GM18498 (cell line): ENCODE data around the gene C12orf54.
"Not testable (repeated sequence)": the region's sequence is repeated elsewhere in the genome, so short reads cannot be mapped to it uniquely, and the experiment has no call there.

Source experiments
- ATAC-seq: cut with Tn5 transposase; IDR thresholded peaks from one replicate; pipeline ENCODE4 v1.9.1; 2021; ENCODE audit warnings: mild to moderate bottlenecking, moderate library complexity; ENCODE audit not compliant: unreplicated experiment

Gene C12orf54

DNA sequence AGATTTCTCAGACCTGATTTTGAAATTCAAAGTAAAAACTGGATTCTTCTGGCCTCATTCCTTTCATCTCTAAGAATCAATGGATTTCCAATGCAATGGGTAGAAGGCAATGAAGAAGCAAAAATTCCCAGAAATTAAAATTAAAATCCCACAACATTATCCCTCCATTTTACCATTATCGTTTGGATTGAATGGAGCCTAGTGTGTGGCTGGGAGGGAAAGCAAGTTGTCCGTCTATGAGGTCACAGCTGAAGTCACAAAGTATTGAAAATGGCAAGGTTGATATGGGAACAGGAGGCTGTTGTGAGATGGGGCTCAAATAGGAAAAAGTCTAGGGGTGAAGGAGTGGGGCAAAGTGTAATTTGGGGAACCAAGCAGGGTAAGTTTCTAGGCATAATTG, at the start of gene C12orf54:
Gene C12orf54, plus strand, starts transcription at position 301 of the 400 bp plus-strand sequence. CDS start 799 bp downstream, outside the sequence.
- no peak for ATAC-seq

DNA sequence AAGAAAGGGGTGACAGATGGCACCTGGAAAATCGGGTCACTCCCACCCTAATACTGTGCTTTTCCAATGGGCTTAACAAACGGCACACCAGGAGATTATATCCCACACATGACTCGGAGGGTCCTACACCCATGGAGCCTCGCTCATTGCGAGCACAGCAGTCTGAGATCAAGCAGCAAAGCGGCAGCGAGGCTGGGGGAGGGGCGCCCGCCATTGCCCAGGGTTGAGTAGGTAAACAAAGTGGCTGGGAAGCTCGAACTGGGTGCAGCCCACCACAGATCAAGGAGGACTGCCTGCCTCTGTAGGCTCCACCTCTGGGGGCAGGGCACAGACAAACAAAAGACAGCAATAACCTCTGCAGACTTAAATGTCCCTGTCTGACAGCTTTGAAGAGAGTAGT, 48.3 kb upstream of the C12orf54 start:
- ATAC-seq = not testable (repeated sequence)

DNA sequence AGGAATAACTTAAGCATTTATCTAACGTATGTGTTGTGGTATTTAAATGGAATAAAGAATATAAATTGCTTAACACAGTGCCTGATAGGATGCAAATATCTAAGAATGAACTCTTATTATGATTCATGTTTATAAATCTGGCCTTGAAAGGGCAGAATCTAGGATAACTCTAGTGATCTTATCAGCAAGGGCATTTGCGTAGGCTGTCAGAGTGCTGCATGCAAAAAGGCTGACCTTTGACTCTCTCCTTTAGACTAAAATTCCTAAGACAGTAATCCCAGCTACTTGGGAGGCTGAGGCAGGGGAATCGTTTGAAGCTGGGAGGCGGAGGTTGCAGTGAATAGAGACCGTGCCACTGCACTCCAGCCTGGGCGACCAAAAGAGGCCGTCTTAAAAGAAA, 41.2 kb upstream of the C12orf54 start:
- ATAC-seq = no peak

- ATAC-seq = no peak
Observed at GRCh38 chr12:48442179-48442847, 40.0 kb upstream of the C12orf54 start.

GRCh38 chr12:48445538-48445937, 36.8 kb upstream of the C12orf54 start:
- no peak for ATAC-seq

DNA sequence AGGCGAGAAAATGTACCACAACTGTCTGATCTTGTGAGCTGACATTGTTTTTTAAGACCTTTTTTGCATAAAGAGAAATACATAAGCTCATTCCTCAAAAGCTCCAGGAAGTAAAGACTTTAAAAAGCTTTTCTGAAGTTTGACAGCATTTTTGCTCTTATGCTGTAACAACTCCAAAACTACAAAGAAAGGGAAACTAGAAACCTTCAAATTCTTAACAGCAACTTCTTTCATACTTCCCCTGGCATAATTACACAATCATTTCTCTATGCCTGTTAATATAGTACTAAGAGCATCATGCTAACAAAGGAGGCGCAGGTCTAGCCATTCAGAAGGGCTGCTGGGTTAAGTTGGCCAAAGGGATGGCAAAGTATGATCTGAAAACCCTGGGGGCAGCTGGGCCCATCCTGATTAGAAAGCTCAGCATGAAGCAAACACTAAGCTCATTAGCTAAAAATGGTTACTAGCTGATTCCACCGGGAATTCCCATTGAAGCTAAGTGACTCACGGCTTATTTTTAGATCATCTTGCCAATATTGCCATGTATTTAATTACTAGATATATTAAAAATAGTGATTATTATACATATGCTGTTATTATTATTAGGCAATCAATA, 36.0 kb upstream of the C12orf54 start:
- ATAC-seq = no peak

GRCh38 chr12:48447755-48448154, 34.5 kb upstream of the C12orf54 start:
- ATAC-seq = no peak

DNA sequence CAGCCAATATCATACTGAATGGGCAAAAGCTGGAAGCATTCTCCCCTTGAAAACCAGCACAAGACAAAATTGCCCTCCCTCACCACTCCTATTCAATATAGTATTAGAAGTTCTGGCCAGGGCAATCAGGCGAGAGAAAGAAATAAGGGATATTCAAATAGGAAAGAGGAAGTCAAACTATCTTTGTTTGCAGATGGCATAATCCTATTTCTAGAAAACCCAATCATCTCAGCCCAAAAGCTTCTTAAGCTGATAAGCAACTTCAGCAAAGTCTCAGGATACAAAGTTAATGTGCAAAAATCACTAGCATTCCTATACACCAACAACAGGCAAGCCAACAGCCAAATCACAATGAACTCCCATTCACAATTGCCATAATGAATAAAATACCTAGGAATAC, 30.9 kb upstream of the C12orf54 start:
- ATAC-seq = no peak

DNA sequence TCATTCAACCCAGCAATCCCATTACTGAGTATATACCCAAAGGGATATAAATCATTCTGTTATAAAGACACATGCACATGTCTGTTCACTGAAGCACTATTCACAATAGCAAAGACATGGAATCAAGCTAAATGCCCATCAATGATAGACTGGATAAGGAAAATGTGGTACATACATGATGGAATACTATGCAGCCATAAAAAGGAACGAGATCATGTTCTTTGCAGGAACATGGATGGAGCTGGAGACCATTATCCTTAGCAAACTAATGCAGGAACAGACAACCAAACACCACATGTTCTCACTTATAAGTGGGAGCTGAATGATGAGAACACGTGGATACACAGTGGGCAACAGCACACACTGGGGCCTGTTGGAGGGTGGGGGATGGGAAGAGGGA, 29.3 kb upstream of the C12orf54 start:
- not testable (repeated sequence) for ATAC-seq

GRCh38 chr12:48454667-48455066, 27.6 kb upstream of the C12orf54 start:
- no peak for ATAC-seq

DNA sequence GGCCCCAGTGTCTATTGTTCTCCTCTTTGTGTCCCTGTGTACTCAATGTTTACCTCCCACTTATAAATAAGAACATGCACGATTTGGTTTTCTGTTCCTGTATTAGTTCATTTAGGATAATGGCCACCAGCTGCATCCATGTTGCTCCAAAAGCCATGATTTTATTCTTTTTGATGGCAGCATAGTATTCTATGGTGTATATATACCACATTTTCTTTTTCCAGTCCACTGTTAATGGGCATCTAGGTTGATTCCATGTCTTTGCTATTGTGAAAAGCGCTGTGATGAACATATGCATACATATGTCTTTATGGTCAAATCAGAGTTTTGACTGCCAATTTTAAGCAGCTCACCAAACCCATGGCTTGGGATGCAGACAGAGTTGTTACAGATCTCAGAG, 27.2 kb upstream of the C12orf54 start:
- ATAC-seq = no peak

GRCh38 chr12:48459259-48459658, 23.0 kb upstream of the C12orf54 start:
- ATAC-seq = no peak

DNA sequence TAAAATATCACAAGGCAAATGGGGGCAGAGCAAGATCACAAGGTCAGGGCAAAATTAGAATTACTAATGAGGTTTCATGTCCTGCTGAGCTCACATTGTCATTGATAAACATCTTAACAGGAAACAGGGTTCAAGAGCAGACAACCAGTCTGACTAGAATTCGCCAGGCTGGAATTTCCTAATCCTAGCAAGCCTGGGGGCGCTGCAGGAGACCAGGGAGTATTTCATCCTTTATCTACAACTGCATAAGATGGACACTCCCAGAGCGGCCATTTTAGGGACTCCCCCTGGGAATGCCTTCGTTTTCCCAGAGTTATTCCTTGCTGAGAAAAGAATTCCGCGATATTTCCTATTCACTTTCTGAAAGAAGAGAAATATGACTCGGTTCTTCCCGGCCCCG, 13.3 kb upstream of the C12orf54 start:
- ATAC-seq = not testable (repeated sequence)

DNA sequence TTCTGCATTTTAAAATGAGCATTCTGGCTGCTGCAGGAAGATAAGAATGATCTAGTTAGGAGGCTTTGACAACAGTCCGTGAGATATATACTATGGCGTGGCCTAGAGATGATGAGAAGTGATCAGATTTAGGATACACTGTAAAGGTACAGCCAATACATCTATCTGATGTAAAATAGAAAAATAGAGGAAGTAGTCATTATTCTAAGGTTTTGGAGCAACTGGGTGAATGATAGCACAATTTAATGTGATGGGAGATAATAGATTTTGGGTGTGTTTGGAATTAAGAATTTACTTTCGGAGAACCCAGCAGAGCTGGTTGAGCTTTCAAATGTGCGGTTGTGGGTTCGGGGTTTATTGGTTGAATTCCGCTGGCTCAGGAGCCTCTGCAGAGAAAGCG, 10.0 kb upstream of the C12orf54 start, which contains the start of gene ANP32D:
Gene ANP32D, plus strand, starts transcription at position 301 of the 400 bp plus-strand sequence. CDS start 106 bp downstream, outside the sequence.
- no peak for ATAC-seq

GRCh38 chr12:48473061-48473460, 9.2 kb upstream of the C12orf54 start:
- no peak for ATAC-seq

GRCh38 chr12:48474497-48474896, 7.8 kb upstream of the C12orf54 start:
- not testable (repeated sequence) for ATAC-seq

GRCh38 chr12:48482930-48483329, 632 bp downstream of the C12orf54 start:
- no peak for ATAC-seq

GRCh38 chr12:48486261-48486660, 4.0 kb downstream of the C12orf54 start:
- ATAC-seq = no peak

DNA sequence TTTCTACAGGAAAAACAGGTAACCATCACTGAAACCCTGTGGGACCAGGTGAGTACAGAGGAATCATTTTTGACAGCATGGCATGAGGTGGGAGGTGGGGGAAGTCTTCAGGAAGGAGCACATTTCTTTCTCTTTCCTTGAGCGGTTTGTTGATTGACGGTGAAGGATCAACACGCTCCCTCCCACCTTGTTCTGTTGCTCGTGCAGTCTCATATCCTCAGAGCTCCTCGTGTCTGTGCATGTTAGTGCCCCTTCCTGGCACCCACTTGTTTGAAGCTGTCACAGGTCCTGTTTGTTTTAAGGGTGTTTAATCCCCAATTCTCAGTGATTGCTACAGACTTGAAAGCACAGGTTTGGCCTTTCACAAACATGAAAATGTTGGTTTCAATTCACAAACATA, 4.4 kb downstream of the C12orf54 start:
- ATAC-seq = no peak

- ATAC-seq = peak; percentile 89
Observed at GRCh38 chr12:48489012-48489411, 6.7 kb downstream of the C12orf54 start.

GRCh38 chr12:48489456-48489855, 7.2 kb downstream of the C12orf54 start:
- not testable (repeated sequence) for ATAC-seq

DNA sequence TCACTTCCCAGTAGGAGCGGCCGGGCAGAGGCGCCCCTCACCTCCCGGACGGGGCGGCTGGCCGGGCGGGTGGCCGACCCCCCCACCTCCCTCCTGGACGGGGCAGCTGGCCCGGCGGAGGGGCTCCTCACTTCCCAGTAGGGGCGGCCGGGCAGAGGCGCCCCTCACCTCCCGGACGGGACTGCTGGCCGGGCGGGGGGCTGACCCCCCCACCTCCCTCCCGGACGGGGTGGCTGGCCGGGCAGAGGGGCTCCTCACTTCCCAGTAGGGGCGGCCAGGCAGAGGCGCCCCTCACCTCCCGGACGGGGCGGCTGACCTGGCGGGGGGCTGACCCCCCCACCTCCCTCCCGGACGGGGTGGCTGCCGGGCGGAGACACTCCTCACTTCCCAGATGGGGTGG, 18.0 kb downstream of the C12orf54 start:
- not testable (repeated sequence) for ATAC-seq
